MCF 10A (cell line): ENCODE measurements around the gene KRT76. TPM values are rescaled to one million over a fixed set of nuclear protein-coding genes. Genes with fewer than 3 reads are reported as not detected.

ENCODE experiments used
- BruUV-seq: library from RNA; stranded (reverse); fragments of 400-500 nt; replicated peaks from 2 replicates; lab custom pipeline; 2021; lab: Mats Ljungman, UMichigan
- CTCF ChIA-PET: fragments of 300-600 bp; sonication (Branson Sonifier 250); formaldehyde crosslinking; extraction: SDS; loops from one replicate; lab custom pipeline; 2021; ENCODE audit warnings: antibody characterized with exemption, inconsistent platforms; lab: Yijun Ruan, JAX
- POLR2A ChIA-PET: fragments of 300-600, 350-650 bp; sonication (Branson Sonifier 250); formaldehyde crosslinking; extraction: SDS; loops from one replicate; lab custom pipeline; 2020; ENCODE audit warnings: antibody characterized with exemption, inconsistent platforms; lab: Yijun Ruan, JAX
- DNase-seq: peaks from one replicate; pipeline ENCODE4 v3.0.0-alpha.2; 2018; ENCODE audit not compliant: unreplicated experiment
- H3K27ac Mint-ChIP-seq: one replicate; pipeline ENCODE4 v1.8.0; 2022; ENCODE audit warnings: mild to moderate bottlenecking, low read depth, mixed read lengths; ENCODE audit not compliant: unreplicated experiment
- H3K27me3 Mint-ChIP-seq: one replicate; pipeline ENCODE4 v1.8.0; 2022; ENCODE audit warnings: mixed read lengths; ENCODE audit not compliant: insufficient read depth, unreplicated experiment
- H3K36me3 Mint-ChIP-seq: one replicate; pipeline ENCODE4 v1.8.0; 2022; ENCODE audit warnings: mild to moderate bottlenecking, moderate library complexity, mixed read lengths; ENCODE audit not compliant: insufficient read depth, unreplicated experiment
- H3K4me1 Mint-ChIP-seq: one replicate; pipeline ENCODE4 v1.8.0; 2022; ENCODE audit warnings: mixed read lengths; ENCODE audit not compliant: insufficient read depth, unreplicated experiment
- H3K4me3 Mint-ChIP-seq: one replicate; pipeline ENCODE4 v1.8.0; 2022; ENCODE audit warnings: mild to moderate bottlenecking, moderate library complexity, mixed read lengths; ENCODE audit not compliant: unreplicated experiment
- H3K9me3 Mint-ChIP-seq: one replicate; pipeline ENCODE4 v1.8.0; 2022; ENCODE audit warnings: mixed read lengths; ENCODE audit not compliant: unreplicated experiment
- intact Hi-C: fragments of 100-400 bp; cut with micrococcal nuclease; formaldehyde crosslinking; loops from 2 replicates; pipeline ENCODE4 v1.14.1; 2022
- total RNA-seq: library from RNA; stranded (reverse); gene quantifications from 2 replicates; pipeline ENCODE4 v1.2.3, GENCODE V29; 2022
- TF ChIP-seq, protein P1 (sequence below): fragments of 200-600 bp; IDR thresholded peaks from one replicate; pipeline ENCODE4 v1.8.0; 2022; ENCODE audit warnings: antibody characterized with exemption, mild to moderate bottlenecking; ENCODE audit not compliant: unreplicated experiment

Gene KRT76
- total RNA-seq, 1 experiment from 2014 or later: not detected

DNA sequence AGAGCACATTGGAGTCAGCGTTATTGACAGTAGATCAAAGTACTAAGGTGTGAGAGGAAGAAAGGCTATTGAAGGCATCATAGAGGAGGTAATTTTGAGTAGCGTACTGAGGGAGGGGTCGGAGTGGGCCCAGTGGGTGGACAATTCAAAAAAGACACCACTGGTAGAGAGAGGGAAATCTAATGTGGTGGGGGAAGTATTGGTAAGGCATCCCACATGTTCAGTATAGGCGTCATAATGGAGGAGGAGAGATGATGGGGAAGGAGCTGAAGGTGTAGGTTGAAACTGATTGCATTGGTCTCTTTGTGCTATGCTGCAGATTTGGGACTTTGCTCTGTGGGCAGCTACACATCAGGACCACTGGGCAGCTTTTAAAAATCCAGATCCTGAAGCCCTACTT lies 50.1 kb downstream of the KRT76 start:
- ChIA-PET POLR2A (no interaction called here), CTCF (interaction anchor here (0.5 kb wide), 1 partner anchor 570 kb away, joined by 3 read pairs; no protein-coding TSS in a partner anchor)
- intact Hi-C loops: no loop called here
- H3K9me3 Mint-ChIP-seq: no peaks in the 10 kb centered on the region
- no peaks in the 10 kb centered on the region for H3K36me3 Mint-ChIP-seq
- no peak for DNase-seq
- H3K4me3 Mint-ChIP-seq: no peak overlapping the region
- TF ChIP-seq, protein P1, sequence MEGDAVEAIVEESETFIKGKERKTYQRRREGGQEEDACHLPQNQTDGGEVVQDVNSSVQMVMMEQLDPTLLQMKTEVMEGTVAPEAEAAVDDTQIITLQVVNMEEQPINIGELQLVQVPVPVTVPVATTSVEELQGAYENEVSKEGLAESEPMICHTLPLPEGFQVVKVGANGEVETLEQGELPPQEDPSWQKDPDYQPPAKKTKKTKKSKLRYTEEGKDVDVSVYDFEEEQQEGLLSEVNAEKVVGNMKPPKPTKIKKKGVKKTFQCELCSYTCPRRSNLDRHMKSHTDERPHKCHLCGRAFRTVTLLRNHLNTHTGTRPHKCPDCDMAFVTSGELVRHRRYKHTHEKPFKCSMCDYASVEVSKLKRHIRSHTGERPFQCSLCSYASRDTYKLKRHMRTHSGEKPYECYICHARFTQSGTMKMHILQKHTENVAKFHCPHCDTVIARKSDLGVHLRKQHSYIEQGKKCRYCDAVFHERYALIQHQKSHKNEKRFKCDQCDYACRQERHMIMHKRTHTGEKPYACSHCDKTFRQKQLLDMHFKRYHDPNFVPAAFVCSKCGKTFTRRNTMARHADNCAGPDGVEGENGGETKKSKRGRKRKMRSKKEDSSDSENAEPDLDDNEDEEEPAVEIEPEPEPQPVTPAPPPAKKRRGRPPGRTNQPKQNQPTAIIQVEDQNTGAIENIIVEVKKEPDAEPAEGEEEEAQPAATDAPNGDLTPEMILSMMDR: no peak
- no peak overlapping the region for H3K27ac Mint-ChIP-seq
- H3K4me1 Mint-ChIP-seq: no peaks in the 10 kb centered on the region
- no TSS peak for BruUV-seq
- H3K27me3 Mint-ChIP-seq: peaks cover 76% of the 10 kb centered on the region

GRCh38 chr12:52726451-52726850 lies 50.7 kb downstream of the KRT76 start:
- Mint-ChIP-seq H3K27ac (no peak overlapping the region), H3K9me3 (no peaks in the 10 kb centered on the region), H3K27me3 (peaks cover 75% of the 10 kb centered on the region), H3K36me3 (no peaks in the 10 kb centered on the region), H3K4me1 (no peaks in the 10 kb centered on the region), H3K4me3 (no peak overlapping the region)
- intact Hi-C loops: no loop called here
- ChIA-PET POLR2A (no interaction called here), CTCF (no interaction called here)
- TF ChIP-seq, protein P1: no peak
- DNase-seq: no peak
- no TSS peak for BruUV-seq

GRCh38 chr12:52724384-52724783 lies 52.8 kb downstream of the KRT76 start:
- Mint-ChIP-seq H3K4me1 (no peaks in the 10 kb centered on the region), H3K4me3 (no peak overlapping the region), H3K27me3 (peaks cover 55% of the 10 kb centered on the region), H3K9me3 (no peaks in the 10 kb centered on the region), H3K27ac (no peak overlapping the region), H3K36me3 (no peaks in the 10 kb centered on the region)
- TF ChIP-seq, protein P1: no peak
- intact Hi-C loops: no loop called here
- ChIA-PET POLR2A (no interaction called here), CTCF (no interaction called here)
- no TSS peak for BruUV-seq
- DNase-seq: no peak

DNA sequence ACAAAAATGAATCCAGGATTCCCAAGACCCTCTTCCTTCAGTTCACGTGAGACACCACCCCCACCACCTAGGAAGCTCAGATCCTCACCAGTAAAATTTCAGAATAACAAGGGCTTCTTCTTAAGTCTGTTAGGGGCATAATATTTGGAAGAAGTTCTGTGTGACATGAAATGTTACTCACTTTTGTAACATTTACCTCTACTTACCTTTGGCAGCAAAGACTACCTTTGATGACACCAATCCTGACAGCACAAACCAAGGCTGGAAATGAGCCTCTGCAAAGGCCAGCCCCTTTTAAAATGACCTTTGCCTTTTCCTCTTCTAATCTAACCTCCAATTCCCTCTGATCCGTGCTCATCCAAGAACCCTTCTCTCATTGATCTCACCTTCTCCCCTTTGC lies 54.5 kb downstream of the KRT76 start:
- no TSS peak for BruUV-seq
- intact Hi-C loops: no loop called here
- H3K4me1 Mint-ChIP-seq: no peaks in the 10 kb centered on the region
- H3K27ac Mint-ChIP-seq: no peak overlapping the region
- no peak for DNase-seq
- H3K9me3 Mint-ChIP-seq: no peaks in the 10 kb centered on the region
- H3K4me3 Mint-ChIP-seq: no peak overlapping the region
- POLR2A ChIA-PET: no interaction called here
- no peaks in the 10 kb centered on the region for H3K36me3 Mint-ChIP-seq
- H3K27me3 Mint-ChIP-seq: peaks cover 38% of the 10 kb centered on the region
- TF ChIP-seq, protein P1: no peak
- CTCF ChIA-PET: interaction anchor here (0.6 kb wide), 1 partner anchor 329 kb away, joined by 3 read pairs; no protein-coding TSS in a partner anchor
